Retinal pigment epithelial cell (primary cell): ENCODE data around the gene RPN1.

Experiments used
- DNase-seq: peaks from one replicate; pipeline ENCODE4 v3.0.0-alpha.2; 2010; ENCODE audit warnings: low read depth
- H3K4me3 ChIP-seq: 2 replicates; pipeline ENCODE4 v1.5.1; 2011; ENCODE audit warnings: mild to moderate bottlenecking, low read length, control low read depth, moderate library complexity
- CTCF ChIP-seq: conservative IDR thresholded peaks from 2 replicates; pipeline ENCODE4 v1.5.1; 2011; ENCODE audit warnings: low read depth, low read length, control low read depth, inconsistent platforms

RPN1 gene

GRCh38 chr3:128648402-128648801 lies 2.2 kb downstream of the RPN1 start:
- peak overlapping the region; percentile 98 for H3K4me3 ChIP-seq
- no peak for TF ChIP-seq CTCF
- no peak for DNase-seq

DNA sequence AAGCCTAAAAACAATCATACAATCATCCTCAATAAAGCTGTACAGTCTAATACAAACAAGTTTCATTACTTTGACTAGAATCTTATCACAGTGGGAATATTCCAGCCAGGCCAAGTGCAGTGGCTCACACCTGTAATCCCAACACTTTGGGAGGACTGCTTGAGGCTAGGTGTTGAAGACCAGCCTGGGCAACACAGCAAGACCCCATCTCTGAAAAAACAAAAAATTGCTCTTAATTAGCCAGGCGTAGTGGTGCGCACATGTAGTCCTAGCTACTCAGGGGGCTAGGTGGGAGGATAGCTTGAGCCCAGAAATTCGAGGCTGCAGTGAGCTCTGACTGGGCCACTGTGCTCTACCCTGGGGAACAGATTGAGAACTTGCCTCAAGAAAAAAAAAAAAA lies 3.3 kb downstream of the RPN1 start:
- H3K4me3 ChIP-seq: no peak overlapping the region
- DNase-seq: no peak
- TF ChIP-seq CTCF: no peak

DNA sequence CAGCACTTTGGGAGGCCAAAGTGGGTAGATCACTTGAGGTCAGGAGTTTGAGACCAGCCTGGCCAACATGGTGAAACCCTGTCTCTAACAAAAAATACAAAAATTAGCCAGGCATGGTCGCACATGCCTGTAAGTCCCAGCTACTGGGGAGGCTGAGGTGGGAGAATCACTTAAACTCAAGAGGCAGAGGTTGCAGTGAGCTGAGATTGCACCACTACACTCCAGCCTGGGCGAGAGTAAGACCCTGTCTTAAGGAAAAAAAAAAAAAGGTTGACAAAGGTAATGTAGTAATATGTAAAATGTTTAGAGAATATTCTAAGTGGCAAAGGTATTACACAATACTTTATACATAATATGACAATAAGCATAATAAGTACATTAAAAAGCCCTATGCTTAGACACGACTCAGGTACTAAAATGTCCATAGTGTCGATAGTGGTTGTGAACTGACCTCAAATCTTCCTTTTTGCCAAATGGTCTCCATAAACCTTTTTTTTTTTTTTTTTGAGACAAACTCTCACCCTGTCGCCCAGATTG lies 16.5 kb downstream of the RPN1 start:
- no peak for DNase-seq
- H3K4me3 ChIP-seq: no peak overlapping the region
- TF ChIP-seq CTCF: no peak

- no peak for DNase-seq
- TF ChIP-seq CTCF: no peak
- no peak overlapping the region for H3K4me3 ChIP-seq
Measured at GRCh38 chr3:128632301-128632700, 18.3 kb downstream of the RPN1 start.

DNA sequence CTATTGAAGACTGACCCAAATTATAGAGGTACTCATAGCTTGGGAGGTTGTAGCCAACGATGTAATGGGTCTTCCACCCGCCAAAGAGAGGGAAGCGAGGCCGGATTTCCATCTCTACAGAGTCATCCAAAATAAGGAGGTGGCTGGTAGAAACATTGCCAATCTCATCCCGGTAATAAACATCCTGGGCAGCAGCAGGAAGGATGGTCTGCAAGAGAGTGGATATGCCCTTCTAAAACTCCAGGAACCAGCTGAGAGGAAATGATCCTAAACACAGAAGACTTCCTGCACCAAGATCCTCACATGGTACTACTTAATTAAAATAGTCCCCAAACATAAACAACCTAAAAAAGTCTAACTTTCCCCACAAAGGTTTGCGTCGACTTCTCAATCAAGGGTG lies 20.7 kb downstream of the RPN1 start:
- DNase-seq: no peak
- no peak for TF ChIP-seq CTCF
- H3K4me3 ChIP-seq: no peak overlapping the region

DNA sequence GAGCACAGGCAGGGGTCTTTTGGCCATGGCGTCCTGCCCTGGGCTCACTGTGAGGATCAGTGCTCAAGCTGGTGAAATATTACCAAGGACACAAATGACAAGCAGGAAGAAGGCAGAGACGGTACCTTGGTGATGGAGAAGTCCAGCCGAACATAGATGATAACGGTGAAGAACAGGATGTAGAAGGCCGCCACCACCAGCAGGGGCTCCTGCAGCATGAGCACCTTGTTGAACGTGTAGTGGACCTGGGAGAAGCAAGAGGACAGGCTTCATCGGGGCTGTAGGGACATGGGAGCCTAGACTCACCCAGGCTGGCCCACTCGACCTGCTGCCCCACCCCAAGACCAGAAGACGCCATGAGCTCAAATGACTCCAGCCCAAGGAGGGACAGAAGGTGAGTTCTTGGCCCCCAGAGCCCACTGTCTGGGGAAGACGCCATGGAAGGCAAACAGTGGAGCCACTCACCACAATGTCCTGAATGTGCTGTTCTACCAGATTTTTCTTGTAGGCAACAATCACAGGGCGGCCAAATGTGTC lies 25.1 kb downstream of the RPN1 start:
- H3K4me3 ChIP-seq: no peak overlapping the region
- DNase-seq: no peak
- TF ChIP-seq CTCF: no peak

GRCh38 chr3:128624526-128625138 lies 26.0 kb downstream of the RPN1 start:
- no peak for TF ChIP-seq CTCF
- DNase-seq: no peak
- H3K4me3 ChIP-seq: no peak overlapping the region
